ENCODE data around the gene MTA1. TPM values are rescaled to one million over a fixed set of nuclear protein-coding genes. Genes with fewer than 3 reads are reported as not detected.
A peak's percentile ranks its signal among the peaks of the same experiment; 100 is the strongest.

The MTA1 gene
- total and polyA plus RNA-seq, 9 donors, result 41.8 to 112 (median 83.1) TPM

- Histone ChIP-seq H3K36me3 (ENCODE audit: control insufficient read depth, insufficient read depth, low read length) (peaks cover 13% of the 10 kb centered on the region), H3K4me3 (ENCODE audit: low read length) (peak overlapping the region; percentile 62), H3K27ac (ENCODE audit: low read length) (peak overlapping the region; percentile 95), H3K4me1 (ENCODE audit: control insufficient read depth, insufficient read depth, low read length) (peaks cover 72% of the 10 kb centered on the region), H3K9me3 (replicated peaks; ENCODE audit: control insufficient read depth, low read depth, low read length) (no peaks in the 10 kb centered on the region), H3K27me3 (ENCODE audit: control insufficient read depth, insufficient read depth, low read length) (peaks cover 7% of the 10 kb centered on the region)
- WGBS (ENCODE audit: insufficient coverage), result 46% methylated on average over 11 of the region's 16 CpGs
- DNase-seq, result peak; percentile 57
These were observed 57.4 kb downstream of the MTA1 start for GRCh38 chr14:105476831-105477659.

DNA sequence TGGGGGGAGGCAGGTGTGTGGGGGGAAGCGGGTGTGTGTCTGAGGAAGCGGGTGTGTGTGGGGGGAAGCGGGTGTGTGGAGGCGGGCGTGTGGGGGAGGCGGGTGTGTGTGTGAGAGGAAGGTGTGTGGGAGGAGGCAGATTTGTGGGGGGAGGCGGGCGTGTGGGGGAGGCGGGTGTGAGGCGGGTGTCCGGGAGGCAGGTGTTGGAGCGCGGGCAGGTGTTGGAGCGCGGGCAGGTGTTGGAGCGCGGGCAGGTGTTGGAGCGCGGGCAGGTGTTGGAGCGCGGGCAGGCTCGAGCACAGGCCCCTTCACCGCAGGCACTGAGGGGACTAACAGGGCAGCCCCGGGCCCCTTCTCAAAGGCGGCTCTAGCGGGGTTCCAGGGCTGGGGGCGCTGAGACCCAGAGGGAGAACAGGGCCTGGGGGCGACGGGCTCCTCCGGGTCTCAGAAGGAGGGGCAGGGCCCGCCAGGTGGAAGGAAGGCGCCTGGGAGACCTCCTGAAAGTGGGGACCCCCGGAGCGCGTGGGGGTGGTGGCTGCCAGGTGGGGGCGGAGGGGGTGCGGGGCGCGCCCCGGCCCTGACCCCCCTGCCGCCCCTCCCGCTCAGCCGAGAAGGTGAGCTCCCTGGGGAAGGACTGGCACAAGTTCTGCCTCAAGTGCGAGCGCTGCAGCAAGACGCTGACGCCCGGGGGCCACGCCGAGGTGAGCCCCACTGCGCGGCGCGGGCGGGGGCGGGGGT lies 58.2 kb downstream of the MTA1 start:
- peak overlapping the region; percentile 62 for H3K4me3 ChIP-seq (ENCODE audit: low read length)
- H3K36me3 ChIP-seq (ENCODE audit: control insufficient read depth, insufficient read depth, low read length), result peaks cover 13% of the 10 kb centered on the region
- peak overlapping the region; percentile 95 for H3K27ac ChIP-seq (ENCODE audit: low read length)
- DNase-seq, result peak; percentile 54
- peaks cover 72% of the 10 kb centered on the region for H3K4me1 ChIP-seq (ENCODE audit: control insufficient read depth, insufficient read depth, low read length)
- WGBS (ENCODE audit: insufficient coverage), result 32% methylated on average over 42 of the region's 56 CpGs
- peaks cover 7% of the 10 kb centered on the region for H3K27me3 ChIP-seq (ENCODE audit: control insufficient read depth, insufficient read depth, low read length)
- no peaks in the 10 kb centered on the region for H3K9me3 ChIP-seq (replicated peaks; ENCODE audit: control insufficient read depth, low read depth, low read length)

GRCh38 chr14:105478398-105479251 lies 59.0 kb downstream of the MTA1 start:
- WGBS (ENCODE audit: insufficient coverage), result 33% methylated on average over 53 of the region's 81 CpGs

DNA sequence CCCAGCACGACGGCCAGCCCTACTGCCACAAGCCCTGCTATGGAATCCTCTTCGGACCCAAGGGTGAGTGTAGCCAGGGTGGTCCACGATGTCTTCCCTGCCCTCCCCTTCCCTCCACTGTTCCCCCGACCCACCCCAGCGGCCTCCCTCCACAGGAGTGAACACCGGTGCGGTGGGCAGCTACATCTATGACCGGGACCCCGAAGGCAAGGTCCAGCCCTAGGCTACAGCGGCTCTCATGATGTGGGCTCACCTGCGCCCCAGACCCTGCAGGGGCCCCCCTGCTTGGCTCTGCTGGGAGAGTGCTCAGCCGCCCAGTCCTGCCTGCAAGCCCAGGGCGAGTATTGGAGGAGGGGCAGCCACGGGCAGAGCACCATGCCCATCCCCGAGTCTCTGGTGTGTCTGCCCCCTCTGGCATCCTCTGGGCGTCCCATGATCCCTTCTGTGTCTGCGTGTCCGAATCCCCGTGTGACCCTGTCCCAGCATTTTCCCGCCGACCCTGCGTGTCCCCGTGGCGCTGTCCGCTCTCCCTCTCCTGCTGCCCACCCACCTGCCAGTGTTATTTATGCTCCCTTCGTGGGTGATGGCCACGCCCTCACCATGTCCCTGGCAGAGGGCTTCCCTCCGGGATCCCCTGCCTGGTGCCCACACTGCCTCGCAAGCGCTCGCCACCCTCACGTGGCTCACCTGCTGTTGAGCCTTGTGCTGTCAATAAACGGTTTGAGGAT lies 60.0 kb downstream of the MTA1 start:
- WGBS (ENCODE audit: insufficient coverage), result 54% methylated on average over 33 of the region's 34 CpGs
- peaks cover 7% of the 10 kb centered on the region for H3K27me3 ChIP-seq (ENCODE audit: control insufficient read depth, insufficient read depth, low read length)
- H3K27ac ChIP-seq (ENCODE audit: low read length), result peak overlapping the region; percentile 13
- no peak for DNase-seq
- H3K36me3 ChIP-seq (ENCODE audit: control insufficient read depth, insufficient read depth, low read length), result peaks cover 13% of the 10 kb centered on the region
- H3K4me3 ChIP-seq (ENCODE audit: low read length), result no peak overlapping the region
- no peaks in the 10 kb centered on the region for H3K9me3 ChIP-seq (replicated peaks; ENCODE audit: control insufficient read depth, low read depth, low read length)
- peaks cover 78% of the 10 kb centered on the region for H3K4me1 ChIP-seq (ENCODE audit: control insufficient read depth, insufficient read depth, low read length)

More at GRCh38 chr14:105478398-105479251, 59.0 kb downstream of the MTA1 start:
- Histone ChIP-seq H3K27ac (ENCODE audit: low read length) (no peak overlapping the region), H3K27me3 (ENCODE audit: control insufficient read depth, insufficient read depth, low read length) (peaks cover 7% of the 10 kb centered on the region), H3K4me1 (ENCODE audit: control insufficient read depth, insufficient read depth, low read length) (peaks cover 72% of the 10 kb centered on the region), H3K9me3 (replicated peaks; ENCODE audit: control insufficient read depth, low read depth, low read length) (no peaks in the 10 kb centered on the region), H3K4me3 (ENCODE audit: low read length) (no peak overlapping the region), H3K36me3 (ENCODE audit: control insufficient read depth, insufficient read depth, low read length) (peaks cover 13% of the 10 kb centered on the region)
- DNase-seq, result no peak

DNA sequence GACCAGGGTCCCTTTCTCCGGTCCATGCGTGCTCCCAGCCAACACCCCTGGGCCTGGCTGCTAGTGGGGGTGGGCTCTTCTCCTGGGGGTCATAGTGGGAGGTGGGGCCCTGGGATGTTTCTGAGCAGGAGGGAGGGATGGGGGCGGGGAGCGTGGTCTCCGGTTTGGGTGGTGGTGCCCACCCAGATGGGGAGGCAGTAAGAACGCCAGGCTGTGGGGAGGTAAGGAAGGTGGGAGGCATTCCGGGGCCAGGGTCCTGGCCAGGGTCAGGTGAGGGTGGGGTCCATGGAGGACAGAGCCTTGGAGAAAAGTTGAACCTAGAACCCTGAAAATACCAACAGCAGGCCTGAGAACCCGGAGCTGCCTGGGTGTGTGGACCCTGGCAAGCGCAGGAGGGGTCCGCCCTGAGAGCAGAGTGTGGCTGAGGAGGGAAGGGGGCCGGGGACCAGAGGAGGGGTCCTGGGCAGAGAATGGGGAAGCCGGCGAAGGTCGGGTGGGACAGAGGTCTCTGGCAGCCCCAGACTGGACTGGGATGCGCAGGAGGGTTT lies 60.6 kb downstream of the MTA1 start:
- no peak for DNase-seq
- no peak overlapping the region for H3K4me3 ChIP-seq (ENCODE audit: low read length)
- peaks cover 13% of the 10 kb centered on the region for H3K36me3 ChIP-seq (ENCODE audit: control insufficient read depth, insufficient read depth, low read length)
- peaks cover 83% of the 10 kb centered on the region for H3K4me1 ChIP-seq (ENCODE audit: control insufficient read depth, insufficient read depth, low read length)
- peak overlapping the region; percentile 99 for H3K27ac ChIP-seq (ENCODE audit: low read length)
- 66% methylated on average over 10 of the region's 15 CpGs for WGBS (ENCODE audit: insufficient coverage)
- peaks cover 7% of the 10 kb centered on the region for H3K27me3 ChIP-seq (ENCODE audit: control insufficient read depth, insufficient read depth, low read length)
- no peaks in the 10 kb centered on the region for H3K9me3 ChIP-seq (replicated peaks; ENCODE audit: control insufficient read depth, low read depth, low read length)

DNA sequence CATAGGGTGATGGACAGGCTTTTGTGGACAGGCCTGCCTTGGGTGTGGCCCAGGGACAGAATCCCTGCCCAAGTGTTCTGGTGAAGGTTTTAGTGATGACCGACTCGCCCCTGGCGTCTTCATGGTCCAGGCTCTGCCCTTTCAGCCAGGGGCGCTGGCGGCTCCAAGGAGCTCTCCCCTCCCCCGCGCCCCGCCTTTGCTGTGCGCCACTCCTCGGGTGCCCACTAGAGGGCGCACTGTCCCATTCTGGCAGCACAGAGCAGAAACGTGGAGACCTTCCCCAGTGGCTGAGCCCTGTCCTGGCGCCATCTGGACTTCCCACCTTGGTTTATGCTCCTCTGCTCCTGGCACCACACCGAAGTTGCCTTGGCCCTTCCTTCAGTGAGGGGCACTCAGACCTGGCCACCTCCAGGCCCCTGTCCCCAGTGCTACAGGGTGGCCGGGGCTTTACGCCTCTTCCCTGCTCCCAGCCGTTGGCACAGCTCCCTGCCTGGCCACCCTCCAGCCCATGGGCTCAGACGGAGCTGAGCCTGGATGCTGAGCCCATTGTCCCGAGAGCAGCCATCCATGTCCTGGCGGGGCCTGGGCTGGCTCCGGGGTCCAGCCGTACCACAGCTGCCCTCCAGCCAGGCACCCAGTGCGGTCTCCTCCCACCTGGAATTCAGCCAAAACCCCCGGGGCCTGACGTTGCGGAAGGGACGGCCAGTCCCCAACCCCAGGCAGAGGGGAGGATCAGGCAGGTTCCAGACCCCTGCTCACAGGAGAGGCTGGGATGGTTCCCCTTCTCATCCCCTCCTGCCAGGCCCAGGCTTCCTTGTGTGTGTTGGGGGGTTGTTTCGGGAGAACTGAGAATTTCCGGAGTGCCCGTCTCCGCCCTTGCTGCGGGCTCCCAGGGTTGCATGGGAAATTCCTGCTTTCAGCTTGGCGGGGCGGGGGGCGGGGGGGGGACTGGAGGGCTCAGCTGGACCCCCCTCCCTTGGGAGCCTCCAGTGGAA lies 61.5 kb downstream of the MTA1 start:
- DNase-seq, result peak; percentile 94
- H3K27ac ChIP-seq (ENCODE audit: low read length), result peak overlapping the region; percentile 99
- peaks cover 83% of the 10 kb centered on the region for H3K4me1 ChIP-seq (ENCODE audit: control insufficient read depth, insufficient read depth, low read length)
- H3K36me3 ChIP-seq (ENCODE audit: control insufficient read depth, insufficient read depth, low read length), result peaks cover 13% of the 10 kb centered on the region
- 1% methylated on average over 27 of the region's 35 CpGs for WGBS (ENCODE audit: insufficient coverage)
- H3K27me3 ChIP-seq (ENCODE audit: control insufficient read depth, insufficient read depth, low read length), result peaks cover 14% of the 10 kb centered on the region
- H3K9me3 ChIP-seq (replicated peaks; ENCODE audit: control insufficient read depth, low read depth, low read length), result no peaks in the 10 kb centered on the region
- peak overlapping the region; percentile 38 for H3K4me3 ChIP-seq (ENCODE audit: low read length)

GRCh38 chr14:105481886-105482457 lies 62.3 kb downstream of the MTA1 start:
- H3K4me1 ChIP-seq (ENCODE audit: control insufficient read depth, insufficient read depth, low read length), result peaks cover 83% of the 10 kb centered on the region

DNA sequence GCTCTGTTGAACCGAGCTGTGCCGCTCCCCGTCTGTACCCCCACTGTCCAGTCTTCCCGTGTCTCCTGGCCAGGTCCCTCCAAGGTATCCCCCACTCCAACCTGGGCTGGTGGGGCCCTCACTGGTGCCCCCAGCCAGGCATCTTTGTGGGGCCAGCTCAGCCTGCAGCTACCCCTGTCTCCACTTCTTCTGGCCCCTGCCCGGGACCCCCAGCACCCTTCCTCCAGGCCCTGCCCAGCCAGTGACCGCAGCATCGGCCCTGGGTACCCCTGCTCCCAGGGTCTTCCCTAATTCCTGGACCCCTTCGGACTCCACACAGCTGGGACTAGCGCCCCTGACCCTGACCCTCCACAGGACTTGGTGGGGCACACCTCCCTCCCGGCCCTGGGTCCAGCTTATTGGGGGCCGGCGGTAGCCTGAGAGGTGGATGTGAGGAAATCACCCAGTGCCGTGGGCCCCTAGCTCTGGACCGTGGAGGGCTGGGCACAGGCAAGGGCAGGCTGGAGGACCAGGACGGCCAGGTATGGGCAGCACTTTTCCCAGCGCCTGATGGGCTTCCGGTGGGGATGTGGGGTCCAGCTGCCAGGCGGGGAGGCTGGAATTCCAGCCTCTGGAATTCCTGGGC lies 63.0 kb downstream of the MTA1 start:
- Histone ChIP-seq H3K27me3 (ENCODE audit: control insufficient read depth, insufficient read depth, low read length) (peaks cover 26% of the 10 kb centered on the region), H3K4me3 (ENCODE audit: low read length) (no peak overlapping the region), H3K9me3 (replicated peaks; ENCODE audit: control insufficient read depth, low read depth, low read length) (no peaks in the 10 kb centered on the region), H3K36me3 (ENCODE audit: control insufficient read depth, insufficient read depth, low read length) (peaks cover 13% of the 10 kb centered on the region), H3K27ac (ENCODE audit: low read length) (peak overlapping the region; percentile 99), H3K4me1 (ENCODE audit: control insufficient read depth, insufficient read depth, low read length) (peaks cover 82% of the 10 kb centered on the region)
- WGBS (ENCODE audit: insufficient coverage), result 64% methylated on average over 15 of the region's 18 CpGs
- DNase-seq, result no peak

More at GRCh38 chr14:105481886-105482457, 62.3 kb downstream of the MTA1 start:
- H3K4me3 ChIP-seq (ENCODE audit: low read length), result peak overlapping the region; percentile 21
- peak overlapping the region; percentile 99 for H3K27ac ChIP-seq (ENCODE audit: low read length)
- peaks cover 19% of the 10 kb centered on the region for H3K27me3 ChIP-seq (ENCODE audit: control insufficient read depth, insufficient read depth, low read length)
- no peaks in the 10 kb centered on the region for H3K9me3 ChIP-seq (replicated peaks; ENCODE audit: control insufficient read depth, low read depth, low read length)
- 0% methylated on average over 16 of the region's 18 CpGs for WGBS (ENCODE audit: insufficient coverage)
- DNase-seq, result peak; percentile 98
- H3K36me3 ChIP-seq (ENCODE audit: control insufficient read depth, insufficient read depth, low read length), result peaks cover 13% of the 10 kb centered on the region
